Measurements from ENCODE around the gene HSF2BP.
"Not testable (repeated sequence)": the region's sequence is repeated elsewhere in the genome, so short reads cannot be mapped to it uniquely, and the experiment has no call there.

Gene HSF2BP

GRCh38 chr21:43516860-43517627 is 142.2 kb downstream of the HSF2BP start:
- not testable (repeated sequence) for DNase-seq (ENCODE audit: low spot score)

GRCh38 chr21:43516295-43516847 is 142.9 kb downstream of the HSF2BP start:
- DNase-seq (ENCODE audit: low spot score) = not testable (repeated sequence)

- DNase-seq (ENCODE audit: low spot score) = not testable (repeated sequence)
Measured at GRCh38 chr21:43514834-43515233, 144.5 kb downstream of the HSF2BP start.

GRCh38 chr21:43513023-43513422 is 146.3 kb downstream of the HSF2BP start:
- not testable (repeated sequence) for DNase-seq (ENCODE audit: low spot score)

GRCh38 chr21:43511209-43511608 is 148.1 kb downstream of the HSF2BP start:
- not testable (repeated sequence) for DNase-seq (ENCODE audit: low spot score)

- DNase-seq (ENCODE audit: low spot score) = not testable (repeated sequence)
Measured at GRCh38 chr21:43510669-43511068, 148.6 kb downstream of the HSF2BP start.

GRCh38 chr21:43503892-43504291 is 155.4 kb downstream of the HSF2BP start:
- DNase-seq (ENCODE audit: low spot score) = not testable (repeated sequence)

GRCh38 chr21:43503075-43503750 is 156.1 kb downstream of the HSF2BP start:
- DNase-seq (ENCODE audit: low spot score) = not testable (repeated sequence)

GRCh38 chr21:43502407-43503071 is 156.7 kb downstream of the HSF2BP start:
- DNase-seq (ENCODE audit: low spot score) = not testable (repeated sequence)

- DNase-seq (ENCODE audit: low spot score) = not testable (repeated sequence)
Measured at GRCh38 chr21:43498924-43499323, 160.4 kb downstream of the HSF2BP start.

GRCh38 chr21:43498065-43498464 is 161.2 kb downstream of the HSF2BP start:
- not testable (repeated sequence) for DNase-seq (ENCODE audit: low spot score)

GRCh38 chr21:43494279-43495012 is 164.8 kb downstream of the HSF2BP start:
- not testable (repeated sequence) for DNase-seq (ENCODE audit: low spot score)

GRCh38 chr21:43493471-43493870 is 165.8 kb downstream of the HSF2BP start:
- not testable (repeated sequence) for DNase-seq (ENCODE audit: low spot score)

- not testable (repeated sequence) for DNase-seq (ENCODE audit: low spot score)
Measured at GRCh38 chr21:43488235-43488634, 171.1 kb downstream of the HSF2BP start.

GRCh38 chr21:43486051-43486450 is 173.2 kb downstream of the HSF2BP start:
- DNase-seq (ENCODE audit: low spot score) = not testable (repeated sequence)

GRCh38 chr21:43485016-43485415 is 174.3 kb downstream of the HSF2BP start:
- not testable (repeated sequence) for DNase-seq (ENCODE audit: low spot score)

- DNase-seq (ENCODE audit: low spot score) = not testable (repeated sequence)
Measured at GRCh38 chr21:43479197-43479596, 180.1 kb downstream of the HSF2BP start.

Measured in NAMALWA (cell line).